ENCODE measurements around the gene CLEC18A. TPM values are rescaled to one million over a fixed set of nuclear protein-coding genes. Genes with fewer than 3 reads are reported as not detected.
"Not testable (repeated sequence)": the region's sequence is repeated elsewhere in the genome, so short reads cannot be mapped to it uniquely, and the experiment has no call there.

The CLEC18A gene
- total RNA-seq, 2 experiments from 2014 or later, result 0.99 to 1.0 TPM

DNA sequence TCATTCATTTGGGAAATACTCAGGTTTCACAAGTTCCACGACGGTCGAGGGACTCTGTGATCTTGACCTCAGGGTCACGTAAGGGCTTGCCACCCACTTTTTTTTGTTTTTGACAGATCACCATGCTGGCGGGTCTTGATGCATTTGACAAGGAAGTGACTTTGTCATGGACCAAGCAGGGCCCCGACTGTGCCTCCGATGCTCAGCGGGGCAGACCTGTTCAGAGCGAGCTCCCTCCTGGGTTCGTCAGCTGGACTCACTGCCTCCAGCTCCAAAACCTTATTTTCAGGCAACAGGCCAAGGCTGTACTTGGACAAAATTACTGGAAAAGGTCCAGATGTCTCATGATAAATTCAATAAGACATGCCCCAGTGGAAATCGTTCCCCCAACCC is 9.0 kb upstream of the CLEC18A start:
- DNase-seq, result no peak
- H3K9me3 Mint-ChIP-seq, result no peaks in the 10 kb centered on the region
- CTCF ChIA-PET, result no interaction called here
- H3K4me3 Mint-ChIP-seq, result no peak overlapping the region
- H3K27ac Mint-ChIP-seq, result no peak overlapping the region
- no peaks in the 10 kb centered on the region for H3K4me1 Mint-ChIP-seq
- no peaks in the 10 kb centered on the region for H3K27me3 Mint-ChIP-seq
- peaks cover 5% of the 10 kb centered on the region for H3K36me3 Mint-ChIP-seq (ENCODE audit: low read depth)
- POLR2A ChIA-PET, result no interaction called here

DNA sequence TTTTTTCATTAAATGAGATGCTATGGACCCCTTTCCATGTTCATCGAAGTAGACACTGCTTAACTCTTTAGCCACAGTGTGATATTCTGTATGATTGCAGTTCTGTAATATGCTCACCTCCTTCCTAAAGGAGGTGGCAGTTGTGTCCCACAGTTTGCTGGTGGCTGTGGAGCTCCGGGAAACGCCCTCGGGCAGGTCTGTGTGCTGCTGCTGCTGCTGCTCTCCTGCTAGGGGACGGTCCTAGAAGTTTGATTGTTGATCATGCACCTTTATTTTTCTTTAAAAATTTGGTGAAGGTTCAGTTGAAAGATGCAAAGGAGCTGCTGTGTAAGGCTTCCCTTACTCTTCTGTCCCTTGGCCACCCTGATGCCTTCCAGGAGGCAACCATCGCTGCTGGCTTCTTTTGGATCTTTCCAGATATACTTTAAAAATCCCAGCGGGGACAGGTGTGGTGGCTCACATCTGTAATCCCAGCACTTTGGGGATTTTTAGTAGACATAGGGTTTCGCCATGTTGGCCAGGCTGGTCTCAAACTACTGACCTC is 8.4 kb upstream of the CLEC18A start:
- no peak overlapping the region for H3K4me3 Mint-ChIP-seq
- POLR2A ChIA-PET, result no interaction called here
- DNase-seq, result no peak
- no peaks in the 10 kb centered on the region for H3K36me3 Mint-ChIP-seq (ENCODE audit: low read depth)
- H3K27me3 Mint-ChIP-seq, result no peaks in the 10 kb centered on the region
- H3K4me1 Mint-ChIP-seq, result no peaks in the 10 kb centered on the region
- no peaks in the 10 kb centered on the region for H3K9me3 Mint-ChIP-seq
- CTCF ChIA-PET, result no interaction called here
- H3K27ac Mint-ChIP-seq, result no peak overlapping the region

DNA sequence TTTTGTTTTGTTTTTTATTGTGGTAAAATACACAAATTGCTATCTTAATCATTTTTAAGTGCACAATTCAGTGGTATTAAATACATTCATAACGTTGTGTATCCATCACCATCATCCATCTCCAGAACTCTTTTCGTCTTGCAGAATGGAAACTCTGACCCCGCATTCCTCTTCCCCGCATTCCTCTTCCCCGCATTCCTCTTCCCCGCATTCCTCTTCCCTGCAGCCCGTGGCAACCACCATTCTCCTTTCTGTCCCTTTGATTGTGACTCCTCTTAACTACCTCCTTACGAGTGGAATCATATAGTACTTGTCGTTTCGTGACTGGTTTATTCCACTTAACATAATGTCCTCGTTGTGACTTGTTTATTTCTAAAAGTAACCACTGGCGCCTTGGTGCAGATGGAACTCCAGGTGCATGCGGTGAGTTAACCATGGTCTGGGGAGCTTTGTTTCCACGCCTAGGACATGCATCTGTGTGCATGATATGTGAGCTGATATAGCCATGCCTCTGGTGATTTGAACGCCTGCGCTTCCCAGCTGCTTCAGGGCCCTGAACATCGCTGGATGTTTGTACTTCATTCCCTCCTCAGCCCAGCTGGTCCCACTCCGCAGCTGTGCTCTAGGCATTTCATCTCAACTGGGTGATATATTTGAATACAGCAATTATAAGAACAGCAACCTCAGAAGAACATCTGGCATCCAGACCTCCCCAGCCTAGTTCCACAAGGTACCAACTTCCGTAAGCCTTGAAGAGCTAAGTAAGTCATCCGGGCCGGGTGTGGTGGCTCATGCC is 7.7 kb upstream of the CLEC18A start:
- H3K36me3 Mint-ChIP-seq (ENCODE audit: low read depth); POLR2A ChIA-PET; H3K4me1 Mint-ChIP-seq; H3K27me3 Mint-ChIP-seq; H3K4me3 Mint-ChIP-seq; DNase-seq; H3K27ac Mint-ChIP-seq; H3K9me3 Mint-ChIP-seq; CTCF ChIA-PET: not testable (repeated sequence)

DNA sequence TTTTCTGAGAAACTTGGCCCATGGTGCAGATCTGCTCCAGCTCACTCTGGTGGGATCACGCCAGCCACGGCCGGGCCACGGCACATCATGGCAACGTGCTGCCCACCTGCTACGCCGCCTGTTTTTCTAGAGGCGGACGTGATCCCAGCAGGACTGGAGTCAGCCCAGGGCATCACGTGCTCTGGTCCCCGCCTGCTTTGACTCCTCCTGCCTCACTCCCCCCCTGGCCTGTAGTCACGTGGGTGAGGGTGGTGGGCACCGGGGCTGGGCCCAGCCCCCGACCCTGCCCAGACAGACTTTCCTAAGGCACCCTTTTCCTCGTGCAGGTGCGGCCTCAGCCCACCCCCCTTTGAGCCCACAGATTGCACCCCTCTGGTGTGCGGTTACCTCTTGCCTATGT is 723 bp upstream of the CLEC18A start:
- H3K9me3 Mint-ChIP-seq; H3K36me3 Mint-ChIP-seq (ENCODE audit: low read depth); DNase-seq; POLR2A ChIA-PET; H3K27me3 Mint-ChIP-seq; H3K27ac Mint-ChIP-seq; CTCF ChIA-PET; H3K4me1 Mint-ChIP-seq; H3K4me3 Mint-ChIP-seq: not testable (repeated sequence)

DNA sequence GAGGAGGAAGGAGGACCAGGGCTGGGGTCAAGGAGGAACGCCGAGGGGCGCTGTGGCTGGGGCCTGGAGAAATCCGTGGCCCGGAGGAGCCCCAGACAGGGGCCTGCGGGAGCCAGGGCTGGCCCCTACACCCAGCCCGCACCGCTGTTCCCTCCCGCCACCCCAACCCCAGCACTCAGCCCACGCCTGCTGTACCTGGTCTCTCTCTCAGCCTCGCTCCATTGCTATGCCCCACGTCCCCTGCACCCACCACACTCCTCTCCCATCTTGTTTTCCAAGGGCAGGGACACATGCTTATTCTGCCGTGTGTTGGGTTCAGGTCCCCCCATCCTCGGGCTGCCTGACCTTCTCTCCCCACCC is 518 bp downstream of the CLEC18A start:
- CTCF ChIA-PET; H3K4me3 Mint-ChIP-seq; DNase-seq; H3K9me3 Mint-ChIP-seq; H3K36me3 Mint-ChIP-seq (ENCODE audit: low read depth); H3K27me3 Mint-ChIP-seq; H3K4me1 Mint-ChIP-seq; POLR2A ChIA-PET; H3K27ac Mint-ChIP-seq: not testable (repeated sequence)

DNA sequence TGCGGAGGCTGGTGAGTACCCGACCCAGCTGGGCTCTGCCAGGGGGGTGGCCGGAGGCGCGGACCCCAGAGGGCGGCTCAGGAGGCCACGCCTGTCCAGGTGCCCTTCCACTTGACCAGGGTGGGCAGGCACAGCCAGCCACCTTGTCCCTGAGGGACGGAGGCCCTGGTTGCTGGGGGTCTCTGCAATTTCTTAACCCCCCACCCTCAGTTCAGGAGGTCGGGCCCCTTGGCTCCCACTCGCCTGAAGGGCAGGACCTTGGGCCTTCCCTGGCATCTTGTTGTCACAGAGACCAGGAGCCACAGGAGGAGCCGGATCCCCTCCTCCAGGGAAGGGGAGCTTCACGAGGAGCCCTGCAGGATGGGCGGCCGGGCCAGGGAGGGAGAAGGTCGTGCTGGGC is 982 bp downstream of the CLEC18A start:
- H3K27ac Mint-ChIP-seq; POLR2A ChIA-PET; H3K9me3 Mint-ChIP-seq; H3K4me3 Mint-ChIP-seq; CTCF ChIA-PET; H3K27me3 Mint-ChIP-seq; H3K4me1 Mint-ChIP-seq; DNase-seq; H3K36me3 Mint-ChIP-seq (ENCODE audit: low read depth): not testable (repeated sequence)

DNA sequence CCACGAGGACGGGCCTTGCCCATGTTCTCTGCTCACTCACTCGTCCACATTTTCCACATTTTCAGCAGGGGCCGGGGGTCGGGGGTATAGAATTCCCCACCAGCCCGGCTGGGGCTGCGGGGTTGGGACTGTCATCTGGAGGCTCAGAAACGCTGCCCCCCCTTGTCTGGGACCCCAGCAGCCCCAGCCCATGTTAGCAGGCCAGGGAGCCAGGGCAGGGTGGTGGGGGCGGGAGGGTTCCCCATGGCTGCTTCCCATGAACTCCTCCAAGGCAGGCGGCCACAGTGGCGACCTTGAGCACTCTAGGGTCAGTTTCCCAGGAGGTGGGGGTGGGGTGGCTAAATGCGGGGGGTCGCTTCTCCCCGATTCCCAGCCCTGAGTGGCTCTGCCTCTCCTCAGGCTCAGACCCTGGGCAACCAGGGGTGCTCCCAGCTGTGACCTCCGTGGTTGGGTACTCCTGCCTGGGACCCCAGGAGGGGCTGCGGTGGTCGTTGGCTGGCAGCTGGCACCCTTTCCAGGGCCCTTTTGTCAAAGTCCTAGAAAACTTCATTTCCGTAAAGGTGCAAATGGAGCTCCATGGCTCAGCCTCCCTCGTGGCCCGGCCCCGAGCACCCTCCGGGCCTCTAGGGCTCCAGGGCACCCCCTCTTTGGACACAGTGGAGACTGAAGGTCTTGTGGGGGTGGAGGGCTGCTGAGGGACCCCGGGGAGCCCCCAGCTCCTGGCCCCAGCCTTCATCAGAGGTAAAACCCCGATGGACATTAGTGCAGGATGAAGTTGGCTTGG is 1.6 kb downstream of the CLEC18A start:
- CTCF ChIA-PET; H3K36me3 Mint-ChIP-seq (ENCODE audit: low read depth); H3K27me3 Mint-ChIP-seq: not testable (repeated sequence)

DNA sequence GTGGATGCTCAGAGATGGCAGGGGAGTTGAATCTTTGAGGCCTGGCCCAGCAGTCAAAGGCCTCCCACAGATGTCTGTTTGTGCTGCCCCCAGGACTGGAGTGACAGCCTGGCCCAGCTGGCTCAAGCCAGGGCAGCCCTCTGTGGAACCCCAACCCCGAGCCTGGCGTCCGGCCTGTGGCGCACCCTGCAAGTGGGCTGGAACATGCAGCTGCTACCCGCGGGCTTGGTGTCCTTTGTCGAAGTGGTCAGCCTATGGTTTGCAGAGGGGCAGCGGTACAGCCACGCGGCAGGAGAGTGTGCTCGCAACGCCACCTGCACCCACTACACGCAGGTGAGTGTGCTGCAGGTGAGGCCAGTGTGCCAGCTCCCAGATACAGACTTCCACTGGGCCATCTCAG is 3.1 kb downstream of the CLEC18A start:
- CTCF ChIA-PET; H3K4me3 Mint-ChIP-seq; H3K27me3 Mint-ChIP-seq; H3K9me3 Mint-ChIP-seq; H3K4me1 Mint-ChIP-seq; DNase-seq; H3K36me3 Mint-ChIP-seq (ENCODE audit: low read depth); H3K27ac Mint-ChIP-seq; POLR2A ChIA-PET: not testable (repeated sequence)

More for the DNA sequence above, 1.6 kb downstream of the CLEC18A start:
- H3K4me1 Mint-ChIP-seq, DNase-seq, H3K4me3 Mint-ChIP-seq, H3K9me3 Mint-ChIP-seq, POLR2A ChIA-PET, H3K27ac Mint-ChIP-seq: not testable (repeated sequence)

DNA sequence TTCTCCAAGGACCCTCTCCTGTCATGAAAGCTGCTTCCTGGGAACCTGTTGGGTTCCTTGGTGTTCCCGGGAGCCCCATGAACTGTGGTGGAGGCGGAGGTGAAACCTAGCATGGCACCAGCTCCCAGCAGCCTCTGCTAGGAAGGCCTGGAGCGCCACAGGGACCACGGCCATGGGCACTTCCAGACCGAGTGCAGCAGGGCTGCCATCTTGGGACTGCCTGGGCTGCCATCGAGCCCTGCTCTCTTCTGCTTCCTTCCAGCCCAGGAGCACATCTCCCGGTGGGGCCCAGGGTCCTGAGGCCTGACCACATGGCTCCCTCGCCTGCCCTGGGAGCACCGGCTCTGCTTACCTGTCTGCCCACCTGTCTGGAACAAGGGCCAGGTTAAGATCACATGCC is 12.2 kb downstream of the CLEC18A start:
- DNase-seq; H3K27ac Mint-ChIP-seq; H3K9me3 Mint-ChIP-seq; H3K4me3 Mint-ChIP-seq; H3K36me3 Mint-ChIP-seq (ENCODE audit: low read depth); POLR2A ChIA-PET; H3K4me1 Mint-ChIP-seq; H3K27me3 Mint-ChIP-seq; CTCF ChIA-PET: not testable (repeated sequence)

DNA sequence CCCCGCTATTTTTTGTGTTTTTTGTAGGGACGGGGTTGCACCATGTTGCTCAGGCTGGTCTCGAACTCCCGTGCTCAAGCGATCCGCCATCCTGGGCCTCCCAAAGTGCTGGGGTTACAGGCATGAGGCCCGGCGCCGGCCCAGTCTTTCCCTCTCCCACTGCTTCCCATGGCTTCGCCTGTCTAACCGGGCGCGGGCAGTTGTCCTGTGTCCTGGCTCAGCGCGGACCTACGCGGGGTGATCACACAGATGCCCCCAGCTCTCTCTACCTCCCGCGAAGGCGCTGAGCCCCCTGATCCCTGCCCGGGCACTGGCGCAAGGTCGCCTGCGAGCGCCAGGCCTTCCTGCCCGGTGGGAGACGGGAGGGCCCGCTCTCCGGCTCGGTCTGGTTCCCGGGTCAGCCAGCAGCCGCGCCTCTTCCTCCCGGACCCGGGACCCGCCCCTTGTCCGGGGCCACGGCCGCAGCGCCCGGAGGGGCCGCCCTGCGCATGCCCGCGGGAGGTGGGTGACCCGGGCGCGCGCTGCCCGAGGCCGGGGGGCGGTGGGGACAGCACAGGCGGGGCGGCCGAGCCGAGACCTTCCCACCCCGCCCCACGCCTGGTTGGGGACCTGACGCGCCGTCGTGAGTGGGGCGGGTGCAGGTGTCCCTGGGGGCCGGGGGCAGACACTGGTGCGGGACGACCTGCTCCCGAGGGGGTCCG is 14.0 kb downstream of the CLEC18A start:
- POLR2A ChIA-PET; H3K4me1 Mint-ChIP-seq; DNase-seq; H3K27me3 Mint-ChIP-seq; H3K36me3 Mint-ChIP-seq (ENCODE audit: low read depth); CTCF ChIA-PET; H3K27ac Mint-ChIP-seq; H3K4me3 Mint-ChIP-seq; H3K9me3 Mint-ChIP-seq: not testable (repeated sequence)

DNA sequence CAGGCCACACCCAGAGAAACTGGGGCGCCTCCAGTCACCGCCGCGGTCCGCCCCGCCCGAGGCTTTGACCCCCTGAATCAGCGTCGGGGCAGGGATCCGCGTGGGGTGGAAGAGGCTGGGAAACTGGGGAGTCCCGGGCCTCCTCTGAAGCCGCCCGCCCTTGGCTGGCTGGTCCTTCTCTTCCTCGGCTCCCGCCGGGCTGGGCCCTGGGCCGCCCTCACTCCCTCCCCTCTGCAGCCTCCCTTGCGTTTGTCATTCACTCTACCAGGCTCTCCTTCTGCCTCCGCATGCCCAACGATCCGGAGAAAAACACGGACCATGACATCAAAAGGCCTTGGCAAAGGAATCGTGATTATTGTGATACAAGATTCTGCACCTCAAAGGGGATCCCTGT is 14.5 kb downstream of the CLEC18A start:
- H3K27ac Mint-ChIP-seq; H3K4me3 Mint-ChIP-seq; DNase-seq; H3K36me3 Mint-ChIP-seq (ENCODE audit: low read depth); CTCF ChIA-PET; H3K27me3 Mint-ChIP-seq; H3K4me1 Mint-ChIP-seq; POLR2A ChIA-PET; H3K9me3 Mint-ChIP-seq: not testable (repeated sequence)

DNA sequence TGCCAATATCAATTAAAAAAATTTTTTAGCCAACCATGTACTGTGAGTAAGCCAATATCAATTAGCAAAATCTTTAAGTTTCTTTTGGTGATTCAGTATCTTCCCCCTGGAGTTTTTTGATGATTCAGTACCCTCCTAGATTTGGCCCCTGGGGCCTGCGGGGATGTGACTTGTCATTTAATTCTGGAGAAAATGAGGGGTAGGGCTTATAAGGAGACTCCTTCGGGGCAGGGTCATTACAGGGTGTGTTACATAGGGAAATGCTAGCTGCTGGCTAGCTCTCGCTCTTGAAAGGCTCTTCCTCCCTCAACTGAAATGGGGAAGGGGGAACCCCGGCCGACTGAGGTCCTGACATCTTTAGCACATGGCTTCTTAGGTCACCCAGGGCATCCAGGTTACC is 16.6 kb downstream of the CLEC18A start:
- H3K4me3 Mint-ChIP-seq; H3K4me1 Mint-ChIP-seq; H3K36me3 Mint-ChIP-seq (ENCODE audit: low read depth); H3K27ac Mint-ChIP-seq; DNase-seq; POLR2A ChIA-PET; H3K27me3 Mint-ChIP-seq; H3K9me3 Mint-ChIP-seq; CTCF ChIA-PET: not testable (repeated sequence)

DNA sequence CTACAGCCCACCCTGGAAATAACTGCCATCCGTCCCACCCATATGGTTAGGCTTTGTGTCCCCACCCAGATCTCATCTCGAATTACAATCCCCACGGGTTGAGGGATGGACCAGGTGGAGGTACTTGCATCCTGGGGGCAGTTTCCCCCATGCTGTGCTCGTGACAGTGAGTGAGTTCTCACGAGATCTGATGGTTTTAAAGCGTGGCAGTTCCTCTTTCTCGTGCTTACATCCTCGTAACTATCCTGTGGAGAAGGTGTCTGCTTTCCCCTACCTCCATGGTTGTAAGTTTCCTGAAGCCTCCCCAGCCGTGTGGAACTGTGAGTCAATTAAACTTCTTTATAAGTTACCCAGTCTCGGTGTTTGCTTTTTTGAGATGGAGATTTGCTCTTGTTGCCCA is 17.0 kb downstream of the CLEC18A start:
- H3K36me3 Mint-ChIP-seq (ENCODE audit: low read depth); POLR2A ChIA-PET; DNase-seq; H3K4me1 Mint-ChIP-seq; H3K27ac Mint-ChIP-seq; H3K27me3 Mint-ChIP-seq; H3K4me3 Mint-ChIP-seq; H3K9me3 Mint-ChIP-seq; CTCF ChIA-PET: not testable (repeated sequence)

Data from activated CD4-positive, alpha-beta T cell treated with anti-CD3 and anti-CD28 coated beads, Interleukin-2, amount 10 ng/mL, durations not matched to agents 7 days and 5 days (primary cell).